Fibroblast of upper back skin (primary cell): Measurements from ENCODE around the gene HIPK1.

Experiments
- DNase-seq: peaks from one replicate; pipeline ENCODE4 v3.0.0-alpha.2; 2013

HIPK1 gene

GRCh38 chr1:113913887-113914664 lies 15.0 kb upstream of the HIPK1 start:
- DNase-seq, result no peak

- no peak for DNase-seq
These were observed 12.2 kb upstream of the HIPK1 start for GRCh38 chr1:113916974-113917373.

GRCh38 chr1:113917400-113918082 lies 11.6 kb upstream of the HIPK1 start:
- DNase-seq, result peak; percentile 36

GRCh38 chr1:113918243-113918642 lies 10.9 kb upstream of the HIPK1 start:
- no peak for DNase-seq

GRCh38 chr1:113922957-113923356 lies 6.2 kb upstream of the HIPK1 start:
- DNase-seq, result no peak

- DNase-seq, result no peak
These were observed 4.7 kb upstream of the HIPK1 start for GRCh38 chr1:113924473-113924872.

GRCh38 chr1:113928187-113928930 lies 765 bp upstream of the HIPK1 start:
- DNase-seq, result no peak

- DNase-seq, result peak; percentile 11
These were observed 800 bp downstream of the HIPK1 start for GRCh38 chr1:113929750-113930498.

- DNase-seq, result peak; percentile 27
These were observed 1.5 kb downstream of the HIPK1 start for GRCh38 chr1:113930499-113931161.

- no peak for DNase-seq
These were observed 2.3 kb downstream of the HIPK1 start for GRCh38 chr1:113931451-113931851.

GRCh38 chr1:113934006-113934405 lies 4.9 kb downstream of the HIPK1 start:
- no peak for DNase-seq

GRCh38 chr1:113934511-113935055 lies 5.5 kb downstream of the HIPK1 start:
- DNase-seq, result no peak

GRCh38 chr1:113935176-113935575 lies 6.1 kb downstream of the HIPK1 start:
- no peak for DNase-seq

- no peak for DNase-seq
These were observed 6.8 kb downstream of the HIPK1 start for GRCh38 chr1:113935970-113936369.

- DNase-seq, result no peak
These were observed 8.0 kb downstream of the HIPK1 start for GRCh38 chr1:113937146-113937545.

GRCh38 chr1:113938192-113938591 lies 9.1 kb downstream of the HIPK1 start:
- no peak for DNase-seq

GRCh38 chr1:113940365-113941244 lies 11.5 kb downstream of the HIPK1 start:
- DNase-seq, result no peak

- DNase-seq, result no peak
These were observed 12.1 kb downstream of the HIPK1 start for GRCh38 chr1:113941245-113941559.

GRCh38 chr1:113942527-113942926 lies 13.4 kb downstream of the HIPK1 start:
- DNase-seq, result no peak

- DNase-seq, result no peak
These were observed 14.1 kb downstream of the HIPK1 start for GRCh38 chr1:113943028-113943811.
